BLaER1 (cell line): ENCODE data around the gene ZBTB16.

ENCODE experiments used
- H3K27ac ChIP-seq: shearing (Covaris generic); formaldehyde crosslinking; 2 replicates; pipeline ENCODE4 v1.8.1; 2022
- H3K27me3 ChIP-seq: shearing (Covaris generic); formaldehyde crosslinking; 2 replicates; pipeline ENCODE4 v1.8.1; 2022
- H3K36me3 ChIP-seq: shearing (Covaris generic); formaldehyde crosslinking; 2 replicates; pipeline ENCODE4 v1.8.1; 2022
- H3K4me1 ChIP-seq: shearing (Covaris generic); formaldehyde crosslinking; 2 replicates; pipeline ENCODE4 v1.8.1; 2022
- H3K4me2 ChIP-seq: shearing (Covaris generic); formaldehyde crosslinking; 2 replicates; pipeline ENCODE4 v1.8.1; 2022
- H3K4me3 ChIP-seq: shearing (Covaris generic); formaldehyde crosslinking; 2 replicates; pipeline ENCODE4 v1.8.1; 2022
- H3K9ac ChIP-seq: shearing (Covaris generic); formaldehyde crosslinking; 2 replicates; pipeline ENCODE4 v1.8.1; 2022
- H3K9me3 ChIP-seq: shearing (Covaris generic); formaldehyde crosslinking; 2 replicates; pipeline ENCODE4 v1.8.1; 2022
- H4K20me1 ChIP-seq: shearing (Covaris generic); formaldehyde crosslinking; 2 replicates; pipeline ENCODE4 v1.8.1; 2022
- Cebpa-rat ChIP-seq: shearing (Covaris generic); IDR thresholded peaks from 2 replicates; pipeline ENCODE4 v1.8.1; 2022

Gene ZBTB16

GRCh38 chr11:114027391-114027790 lies 32.1 kb upstream of the ZBTB16 start:
- Histone ChIP-seq H3K9ac (no peak overlapping the region), H4K20me1 (no peaks in the 10 kb centered on the region), H3K4me1 (no peaks in the 10 kb centered on the region), H3K27me3 (no peaks in the 10 kb centered on the region), H3K4me3 (no peak overlapping the region), H3K9me3 (no peaks in the 10 kb centered on the region), H3K27ac (no peak overlapping the region), H3K36me3 (no peaks in the 10 kb centered on the region), H3K4me2 (no peak overlapping the region)
- no peak for TF ChIP-seq Cebpa-rat

GRCh38 chr11:114027926-114028325 lies 31.6 kb upstream of the ZBTB16 start:
- H3K9me3 ChIP-seq: no peaks in the 10 kb centered on the region
- no peaks in the 10 kb centered on the region for H4K20me1 ChIP-seq
- H3K27ac ChIP-seq: no peak overlapping the region
- no peak overlapping the region for H3K9ac ChIP-seq
- no peaks in the 10 kb centered on the region for H3K36me3 ChIP-seq
- no peak overlapping the region for H3K4me2 ChIP-seq
- H3K4me1 ChIP-seq: no peaks in the 10 kb centered on the region
- TF ChIP-seq Cebpa-rat: no peak
- H3K27me3 ChIP-seq: no peaks in the 10 kb centered on the region
- no peak overlapping the region for H3K4me3 ChIP-seq

GRCh38 chr11:114031246-114031966 lies 28.1 kb upstream of the ZBTB16 start:
- Histone ChIP-seq H3K27ac (no peak overlapping the region), H3K9ac (no peak overlapping the region)

GRCh38 chr11:114031967-114032320 lies 27.6 kb upstream of the ZBTB16 start:
- Histone ChIP-seq H3K27me3 (no peaks in the 10 kb centered on the region), H3K9me3 (no peaks in the 10 kb centered on the region), H3K36me3 (no peaks in the 10 kb centered on the region), H4K20me1 (no peaks in the 10 kb centered on the region), H3K4me3 (no peak overlapping the region), H3K4me2 (no peak overlapping the region), H3K9ac (no peak overlapping the region), H3K4me1 (no peaks in the 10 kb centered on the region), H3K27ac (no peak overlapping the region)
- TF ChIP-seq Cebpa-rat: no peak

More at GRCh38 chr11:114031246-114031966, 28.1 kb upstream of the ZBTB16 start:
- Histone ChIP-seq H3K9me3 (no peaks in the 10 kb centered on the region), H3K4me3 (no peak overlapping the region), H3K4me2 (no peak overlapping the region), H3K36me3 (no peaks in the 10 kb centered on the region), H4K20me1 (no peaks in the 10 kb centered on the region), H3K27me3 (no peaks in the 10 kb centered on the region), H3K4me1 (no peaks in the 10 kb centered on the region)
- no peak for TF ChIP-seq Cebpa-rat

GRCh38 chr11:114033066-114033465 lies 26.4 kb upstream of the ZBTB16 start:
- no peaks in the 10 kb centered on the region for H3K9me3 ChIP-seq
- H3K4me3 ChIP-seq: no peak overlapping the region
- no peak overlapping the region for H3K27ac ChIP-seq
- no peaks in the 10 kb centered on the region for H4K20me1 ChIP-seq
- no peaks in the 10 kb centered on the region for H3K27me3 ChIP-seq
- H3K36me3 ChIP-seq: no peaks in the 10 kb centered on the region
- H3K4me2 ChIP-seq: no peak overlapping the region
- no peaks in the 10 kb centered on the region for H3K4me1 ChIP-seq
- no peak for TF ChIP-seq Cebpa-rat
- no peak overlapping the region for H3K9ac ChIP-seq

- H3K27ac ChIP-seq: no peak overlapping the region
- no peaks in the 10 kb centered on the region for H3K4me1 ChIP-seq
- H3K4me2 ChIP-seq: no peak overlapping the region
- TF ChIP-seq Cebpa-rat: no peak
- H4K20me1 ChIP-seq: no peaks in the 10 kb centered on the region
- H3K9me3 ChIP-seq: no peaks in the 10 kb centered on the region
- no peak overlapping the region for H3K9ac ChIP-seq
- H3K4me3 ChIP-seq: no peak overlapping the region
- H3K27me3 ChIP-seq: no peaks in the 10 kb centered on the region
- no peaks in the 10 kb centered on the region for H3K36me3 ChIP-seq
Measured at GRCh38 chr11:114033572-114033971, 25.9 kb upstream of the ZBTB16 start.

GRCh38 chr11:114034956-114035355 lies 24.6 kb upstream of the ZBTB16 start:
- H3K27me3 ChIP-seq: no peaks in the 10 kb centered on the region
- no peak overlapping the region for H3K27ac ChIP-seq
- no peaks in the 10 kb centered on the region for H3K9me3 ChIP-seq
- no peaks in the 10 kb centered on the region for H3K36me3 ChIP-seq
- no peaks in the 10 kb centered on the region for H3K4me1 ChIP-seq
- no peak overlapping the region for H3K4me2 ChIP-seq
- no peak overlapping the region for H3K4me3 ChIP-seq
- H3K9ac ChIP-seq: no peak overlapping the region
- TF ChIP-seq Cebpa-rat: no peak
- no peaks in the 10 kb centered on the region for H4K20me1 ChIP-seq

GRCh38 chr11:114036147-114036811 lies 23.2 kb upstream of the ZBTB16 start:
- no peak overlapping the region for H3K9ac ChIP-seq
- H3K27ac ChIP-seq: no peak overlapping the region
- no peaks in the 10 kb centered on the region for H3K9me3 ChIP-seq
- H3K27me3 ChIP-seq: no peaks in the 10 kb centered on the region
- no peaks in the 10 kb centered on the region for H3K36me3 ChIP-seq
- no peak overlapping the region for H3K4me2 ChIP-seq
- H4K20me1 ChIP-seq: no peaks in the 10 kb centered on the region
- H3K4me1 ChIP-seq: no peaks in the 10 kb centered on the region
- H3K4me3 ChIP-seq: no peak overlapping the region
- no peak for TF ChIP-seq Cebpa-rat

GRCh38 chr11:114036958-114037357 lies 22.6 kb upstream of the ZBTB16 start:
- Histone ChIP-seq H3K4me3 (no peak overlapping the region), H3K4me1 (no peaks in the 10 kb centered on the region), H3K9ac (no peak overlapping the region), H3K27ac (no peak overlapping the region), H4K20me1 (no peaks in the 10 kb centered on the region), H3K9me3 (no peaks in the 10 kb centered on the region), H3K27me3 (no peaks in the 10 kb centered on the region), H3K4me2 (no peak overlapping the region), H3K36me3 (no peaks in the 10 kb centered on the region)
- TF ChIP-seq Cebpa-rat: no peak

- no peak overlapping the region for H3K9ac ChIP-seq
- no peaks in the 10 kb centered on the region for H4K20me1 ChIP-seq
- H3K4me3 ChIP-seq: no peak overlapping the region
- H3K4me1 ChIP-seq: peaks cover 6% of the 10 kb centered on the region; the same call in 1 of the 2 replicates
- no peaks in the 10 kb centered on the region for H3K9me3 ChIP-seq
- TF ChIP-seq Cebpa-rat: no peak
- H3K4me2 ChIP-seq: no peak overlapping the region
- no peak overlapping the region for H3K27ac ChIP-seq
- H3K36me3 ChIP-seq: no peaks in the 10 kb centered on the region
- no peaks in the 10 kb centered on the region for H3K27me3 ChIP-seq
Measured at GRCh38 chr11:114039551-114039950, 20.0 kb upstream of the ZBTB16 start.
